Osteoblast (primary cell): ENCODE results near the gene RALGPS2. TPM values are rescaled to one million over a fixed set of nuclear protein-coding genes. Genes with fewer than 3 reads are reported as not detected.

Source experiments
- DNase-seq: peaks from one replicate; pipeline ENCODE4 v3.0.0; 2011; ENCODE audit warnings: low spot score, mixed read lengths; ENCODE audit not compliant: insufficient read length; ENCODE audit errors: missing footprints
- H2AFZ ChIP-seq: 2 replicates; pipeline ENCODE4 v1.6.0; 2011; ENCODE audit warnings: mild to moderate bottlenecking, low read length
- H3K27ac ChIP-seq: 2 replicates; pipeline ENCODE4 v1.5.1; 2011; ENCODE audit warnings: mild to moderate bottlenecking, low read depth, low read length, moderate library complexity
- H3K27me3 ChIP-seq: 2 replicates; pipeline ENCODE4 v1.6.0; 2012; ENCODE audit warnings: mild to moderate bottlenecking, control low read depth, inconsistent platforms, low read length, moderate library complexity; ENCODE audit not compliant: insufficient read depth
- H3K36me3 ChIP-seq: 2 replicates; pipeline ENCODE4 v1.5.1; 2011; ENCODE audit warnings: mild to moderate bottlenecking, low read length, control low read depth, moderate library complexity; ENCODE audit not compliant: insufficient read depth
- H3K4me1 ChIP-seq: 2 replicates; pipeline ENCODE4 v1.5.1; 2011; ENCODE audit warnings: mild to moderate bottlenecking, low read length, control low read depth, moderate library complexity; ENCODE audit not compliant: insufficient read depth
- H3K4me2 ChIP-seq: 2 replicates; pipeline ENCODE4 v1.6.0; 2011; ENCODE audit warnings: mild to moderate bottlenecking, low read length; ENCODE audit not compliant: insufficient read depth
- H3K4me3 ChIP-seq: fragments of 200-600 bp; sonication (generic); 3 replicates; pipeline ENCODE4 v1.5.1; 2012; ENCODE audit warnings: mild to moderate bottlenecking, low read length, inconsistent platforms; ENCODE audit not compliant: insufficient read depth
- H3K79me2 ChIP-seq: 2 replicates; pipeline ENCODE4 v1.6.0; 2012; ENCODE audit warnings: mild to moderate bottlenecking, low read length, control low read depth, inconsistent platforms; ENCODE audit not compliant: insufficient read depth
- H3K9me3 ChIP-seq: 2 replicates; pipeline ENCODE4 v1.5.1; 2011; ENCODE audit warnings: low read depth, low read length, control low read depth
- H4K20me1 ChIP-seq: 2 replicates; pipeline ENCODE4 v1.6.0; 2012; ENCODE audit warnings: mild to moderate bottlenecking, low read length, control low read depth; ENCODE audit not compliant: insufficient read depth
- CTCF ChIP-seq: IDR thresholded peaks from 2 replicates; pipeline ENCODE4 v1.5.1; 2011; ENCODE audit warnings: mild to moderate bottlenecking, low read depth, low read length, moderate library complexity; ENCODE audit errors: extremely low read depth
- total RNA-seq: library from RNA; depleted of rRNA; stranded (reverse); fragments of >200 nt; gene quantifications from 2 replicates; pipeline ENCODE4 v1.2.3, GENCODE V29; 2012

The RALGPS2 gene
- total RNA-seq, 1 donor = 40.2 TPM

GRCh38 chr1:178808529-178808928, 83.5 kb downstream of the RALGPS2 start:
- Histone ChIP-seq H3K4me3 (no peak overlapping the region), H4K20me1 (no peaks in the 10 kb centered on the region), H3K27ac (no peak overlapping the region), H3K27me3 (no peaks in the 10 kb centered on the region), H3K4me2 (no peak overlapping the region), H3K36me3 (peaks cover 15% of the 10 kb centered on the region), H2AFZ (no peak overlapping the region), H3K79me2 (peaks cover 6% of the 10 kb centered on the region), H3K4me1 (no peaks in the 10 kb centered on the region), H3K9me3 (no peaks in the 10 kb centered on the region)
- no peak for TF ChIP-seq CTCF
- DNase-seq = no peak

- Histone ChIP-seq H3K36me3 (peaks cover 15% of the 10 kb centered on the region), H3K4me1 (no peaks in the 10 kb centered on the region), H3K4me2 (no peak overlapping the region), H2AFZ (no peak overlapping the region), H3K4me3 (no peak overlapping the region), H3K27ac (no peak overlapping the region), H3K27me3 (no peaks in the 10 kb centered on the region), H3K79me2 (peaks cover 7% of the 10 kb centered on the region), H3K9me3 (no peaks in the 10 kb centered on the region), H4K20me1 (no peaks in the 10 kb centered on the region)
- no peak for TF ChIP-seq CTCF
- DNase-seq = no peak
These were observed 85.5 kb downstream of the RALGPS2 start for GRCh38 chr1:178810585-178810984.

- no peak for TF ChIP-seq CTCF
- peaks cover 8% of the 10 kb centered on the region for H3K79me2 ChIP-seq
- H3K36me3 ChIP-seq = no peaks in the 10 kb centered on the region
These were observed 93.4 kb downstream of the RALGPS2 start for GRCh38 chr1:178818416-178818815.

GRCh38 chr1:178819123-178819522, 94.1 kb downstream of the RALGPS2 start:
- H3K27me3 ChIP-seq = no peaks in the 10 kb centered on the region
- no peak overlapping the region for H3K27ac ChIP-seq
- DNase-seq = no peak
- no peaks in the 10 kb centered on the region for H3K36me3 ChIP-seq
- H3K9me3 ChIP-seq = no peaks in the 10 kb centered on the region
- H3K4me3 ChIP-seq = no peak overlapping the region
- peaks cover 3% of the 10 kb centered on the region for H4K20me1 ChIP-seq
- H3K4me1 ChIP-seq = peaks cover 6% of the 10 kb centered on the region
- H3K4me2 ChIP-seq = no peak overlapping the region
- TF ChIP-seq CTCF = no peak
- no peak overlapping the region for H2AFZ ChIP-seq
- H3K79me2 ChIP-seq = peaks cover 8% of the 10 kb centered on the region

More at GRCh38 chr1:178818416-178818815, 93.4 kb downstream of the RALGPS2 start:
- no peaks in the 10 kb centered on the region for H3K27me3 ChIP-seq
- DNase-seq = peak; percentile 47
- H3K4me1 ChIP-seq = peaks cover 6% of the 10 kb centered on the region
- no peak overlapping the region for H3K4me2 ChIP-seq
- H3K9me3 ChIP-seq = no peaks in the 10 kb centered on the region
- no peak overlapping the region for H3K27ac ChIP-seq
- H4K20me1 ChIP-seq = peaks cover 3% of the 10 kb centered on the region
- no peak overlapping the region for H2AFZ ChIP-seq
- H3K4me3 ChIP-seq = no peak overlapping the region
